Eye (tissue), 1 donor: ENCODE measurements around the gene SETD6.
"Not testable (repeated sequence)": the region's sequence is repeated elsewhere in the genome, so short reads cannot be mapped to it uniquely, and the experiment has no call there.

Experiments
- DNase-seq: peaks from one replicate; pipeline ENCODE4 v3.0.0-alpha.2; 2015

Gene SETD6

GRCh38 chr16:58548378-58548777 is 33.1 kb downstream of the SETD6 start:
- DNase-seq, result no peak

GRCh38 chr16:58551496-58551895 is 36.2 kb downstream of the SETD6 start:
- DNase-seq, result no peak

- DNase-seq, result no peak
These were observed 41.4 kb downstream of the SETD6 start for GRCh38 chr16:58556678-58557077.

GRCh38 chr16:58563235-58563634 is 47.9 kb downstream of the SETD6 start:
- DNase-seq, result no peak

- DNase-seq, result no peak
These were observed 48.5 kb downstream of the SETD6 start for GRCh38 chr16:58563775-58564174.

- DNase-seq, result not testable (repeated sequence)
These were observed 50.4 kb downstream of the SETD6 start for GRCh38 chr16:58565697-58566096.
